ENCODE measurements around the gene NEU1. TPM values are rescaled to one million over a fixed set of nuclear protein-coding genes. Genes with fewer than 3 reads are reported as not detected.
"Not testable (repeated sequence)": the region's sequence is repeated elsewhere in the genome, so short reads cannot be mapped to it uniquely, and the experiment has no call there.

The NEU1 gene
- total and polyA plus RNA-seq, 9 donors = 23.7 to 61.1 (median 28.2) TPM

DNA sequence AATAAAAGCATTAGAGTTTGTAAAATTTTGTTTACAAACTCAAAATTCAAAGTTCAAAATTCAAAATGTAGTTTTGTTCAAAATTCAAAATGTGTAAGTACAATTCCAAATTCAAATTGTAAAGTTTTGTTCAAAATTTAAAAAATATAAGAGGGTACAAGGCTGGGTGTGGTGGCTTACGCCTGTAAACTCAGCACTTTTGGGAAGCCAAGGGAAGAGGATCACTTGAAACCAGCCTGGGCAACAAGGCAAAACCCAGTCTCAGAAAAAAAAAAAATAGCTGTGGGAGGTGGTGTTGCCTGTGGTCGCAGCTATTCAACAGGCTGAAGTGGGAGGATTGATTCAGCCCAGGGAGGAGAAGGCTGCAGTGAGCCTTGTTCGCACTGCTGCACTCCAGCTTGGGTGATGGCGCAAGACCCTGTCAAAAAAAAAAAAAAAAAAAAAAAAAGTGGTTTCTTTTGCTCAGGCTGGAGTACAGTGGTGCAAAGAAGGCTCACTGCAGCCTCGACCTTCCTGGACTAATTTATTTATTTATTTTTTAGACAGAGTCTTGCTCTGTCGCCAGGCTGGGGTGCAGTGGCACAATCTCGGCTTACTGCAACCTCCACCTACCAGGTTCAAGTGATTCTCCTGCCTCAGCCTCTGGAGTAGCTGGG is 44.7 kb upstream of the NEU1 start:
- H3K27ac ChIP-seq = no peak overlapping the region
- no peaks in the 10 kb centered on the region for H3K27me3 ChIP-seq
- H3K36me3 ChIP-seq = no peaks in the 10 kb centered on the region
- DNase-seq = peak in 2 of 5 donors; percentile 45 to 52
- peaks cover 3% of the 10 kb centered on the region for H3K4me1 ChIP-seq (ENCODE audit: insufficient read depth)
- no peaks in the 10 kb centered on the region for H3K9me3 ChIP-seq
- WGBS, 3 donors = 25 to 40% (median 37%) methylated on average over 7 of the region's 7 CpGs
- intact Hi-C loops (cut with DNase I) = loop anchor here in 3 of 4 donors (5.0 to 10.0 kb wide), 3 partner anchors 45 to 208 kb away; partner anchors contain the start of genes NELFE (in 2 of the 3) and SKIC2 (in 2 of the 3)
- no peak overlapping the region for H3K4me3 ChIP-seq
- TF ChIP-seq POLR2A (IDR thresholded peaks at IDR 0.05) (no peak), EP300 (IDR thresholded peaks at IDR 0.05) (no peak)
- TF ChIP-seq, protein P1, sequence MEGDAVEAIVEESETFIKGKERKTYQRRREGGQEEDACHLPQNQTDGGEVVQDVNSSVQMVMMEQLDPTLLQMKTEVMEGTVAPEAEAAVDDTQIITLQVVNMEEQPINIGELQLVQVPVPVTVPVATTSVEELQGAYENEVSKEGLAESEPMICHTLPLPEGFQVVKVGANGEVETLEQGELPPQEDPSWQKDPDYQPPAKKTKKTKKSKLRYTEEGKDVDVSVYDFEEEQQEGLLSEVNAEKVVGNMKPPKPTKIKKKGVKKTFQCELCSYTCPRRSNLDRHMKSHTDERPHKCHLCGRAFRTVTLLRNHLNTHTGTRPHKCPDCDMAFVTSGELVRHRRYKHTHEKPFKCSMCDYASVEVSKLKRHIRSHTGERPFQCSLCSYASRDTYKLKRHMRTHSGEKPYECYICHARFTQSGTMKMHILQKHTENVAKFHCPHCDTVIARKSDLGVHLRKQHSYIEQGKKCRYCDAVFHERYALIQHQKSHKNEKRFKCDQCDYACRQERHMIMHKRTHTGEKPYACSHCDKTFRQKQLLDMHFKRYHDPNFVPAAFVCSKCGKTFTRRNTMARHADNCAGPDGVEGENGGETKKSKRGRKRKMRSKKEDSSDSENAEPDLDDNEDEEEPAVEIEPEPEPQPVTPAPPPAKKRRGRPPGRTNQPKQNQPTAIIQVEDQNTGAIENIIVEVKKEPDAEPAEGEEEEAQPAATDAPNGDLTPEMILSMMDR (IDR thresholded peaks at IDR 0.05) = no peak

DNA sequence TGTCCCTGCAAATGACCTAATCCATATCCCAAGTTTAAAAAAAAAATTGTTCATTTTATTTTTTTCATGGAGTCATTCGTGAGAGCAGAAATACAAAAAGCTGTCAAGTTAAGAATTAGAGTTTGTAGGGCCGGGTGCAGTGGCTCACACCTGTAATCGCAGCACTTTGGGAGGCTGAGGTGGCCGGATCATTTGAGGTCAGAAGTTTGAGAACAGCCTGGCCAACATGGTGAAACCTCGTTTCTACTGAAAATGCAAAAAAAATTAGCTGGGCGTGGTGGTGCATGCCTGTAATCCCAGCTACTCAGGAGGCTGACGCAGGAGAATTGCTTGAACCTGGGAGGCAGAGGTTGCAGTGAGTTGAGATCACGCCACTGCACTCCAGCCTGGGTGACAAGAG is 44.1 kb upstream of the NEU1 start:
- not testable (repeated sequence) for H3K27me3 ChIP-seq; H3K36me3 ChIP-seq; H3K4me3 ChIP-seq; H3K27ac ChIP-seq; H3K4me1 ChIP-seq (ENCODE audit: insufficient read depth); H3K9me3 ChIP-seq
- intact Hi-C loops (cut with DNase I) = loop anchor here in 3 of 4 donors (5.0 to 10.0 kb wide), 3 partner anchors 46 to 208 kb away; partner anchors contain the start of genes NELFE (in 2 of the 3) and SKIC2 (in 2 of the 3)
- WGBS, 3 donors = 80 to 82% (median 81%) methylated on average over 8 of the region's 8 CpGs
- DNase-seq = peak in 1 of 5 donors; percentile 12

DNA sequence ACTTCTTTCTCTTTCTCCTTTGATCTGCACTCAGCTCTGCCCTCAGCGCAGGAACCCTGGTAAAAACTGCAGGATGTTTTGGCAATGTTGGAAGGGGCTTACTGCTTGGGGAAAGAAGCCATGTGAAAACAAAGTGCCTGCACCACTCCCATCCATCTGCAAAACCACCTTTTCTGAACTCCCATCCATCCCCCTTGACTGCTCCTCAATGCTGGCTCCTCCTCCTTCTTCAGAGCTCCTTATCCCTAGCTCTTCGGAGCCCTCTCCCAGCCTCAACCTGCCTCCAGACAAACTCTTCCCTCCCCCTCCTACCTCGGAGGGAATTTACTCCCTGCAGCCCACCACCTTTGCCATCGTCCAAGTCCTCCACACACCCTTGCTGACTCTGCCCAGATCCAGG is 43.5 kb upstream of the NEU1 start:
- intact Hi-C loops (cut with DNase I) = loop anchor here in 3 of 4 donors (5.0 to 10.0 kb wide), 3 partner anchors 46 to 209 kb away; partner anchors contain the start of genes NELFE (in 2 of the 3) and SKIC2 (in 2 of the 3)
- Histone ChIP-seq H3K36me3 (no peaks in the 10 kb centered on the region), H3K4me3 (no peak overlapping the region), H3K27me3 (no peaks in the 10 kb centered on the region), H3K27ac (no peak overlapping the region), H3K4me1 (ENCODE audit: insufficient read depth) (peaks cover 3% of the 10 kb centered on the region), H3K9me3 (no peaks in the 10 kb centered on the region)
- DNase-seq = peak in 1 of 5 donors; percentile 15
- TF ChIP-seq, protein P1 (IDR thresholded peaks at IDR 0.05) = no peak
- TF ChIP-seq POLR2A (IDR thresholded peaks at IDR 0.05) (no peak), EP300 (IDR thresholded peaks at IDR 0.05) (no peak)
- 25 to 32% (median 29%) methylated on average over 4 of the region's 4 CpGs for WGBS, 3 donors

DNA sequence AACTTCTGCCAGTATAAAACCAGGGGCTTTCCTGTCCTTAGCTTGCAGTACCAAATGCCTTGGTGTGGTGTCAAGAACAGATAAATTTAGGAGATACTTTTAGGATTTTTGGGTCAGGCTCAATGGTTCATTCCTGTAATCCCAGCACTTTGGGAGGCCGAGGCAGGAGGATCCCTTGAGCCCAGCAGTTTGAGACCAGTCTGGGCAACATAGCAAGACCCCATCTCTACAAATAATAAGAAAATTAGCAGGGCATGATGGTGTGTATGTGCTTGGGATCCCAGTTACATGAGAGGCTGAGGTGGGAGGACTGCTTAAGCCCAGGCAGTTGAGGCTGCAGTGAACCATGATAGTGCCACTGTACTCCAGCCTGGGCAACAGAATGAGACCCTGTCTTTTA is 42.4 kb upstream of the NEU1 start:
- Histone ChIP-seq H3K27me3 (no peaks in the 10 kb centered on the region), H3K36me3 (no peaks in the 10 kb centered on the region), H3K4me1 (ENCODE audit: insufficient read depth) (peaks cover 6% of the 10 kb centered on the region), H3K27ac (no peak overlapping the region), H3K9me3 (no peaks in the 10 kb centered on the region), H3K4me3 (no peak overlapping the region)
- 83 to 97% (median 91%) methylated on average over 1 of the region's 1 CpG for WGBS, 3 donors
- no peak for DNase-seq
- TF ChIP-seq EP300 (IDR thresholded peaks at IDR 0.05) (no peak), POLR2A (IDR thresholded peaks at IDR 0.05) (no peak)
- TF ChIP-seq, protein P1 (IDR thresholded peaks at IDR 0.05) = no peak
- intact Hi-C loops (cut with DNase I) = loop anchor here in 3 of 4 donors (5.0 to 10.0 kb wide), 3 partner anchors 47 to 210 kb away; partner anchors contain the start of genes NELFE (in 2 of the 3) and SKIC2 (in 2 of the 3)

DNA sequence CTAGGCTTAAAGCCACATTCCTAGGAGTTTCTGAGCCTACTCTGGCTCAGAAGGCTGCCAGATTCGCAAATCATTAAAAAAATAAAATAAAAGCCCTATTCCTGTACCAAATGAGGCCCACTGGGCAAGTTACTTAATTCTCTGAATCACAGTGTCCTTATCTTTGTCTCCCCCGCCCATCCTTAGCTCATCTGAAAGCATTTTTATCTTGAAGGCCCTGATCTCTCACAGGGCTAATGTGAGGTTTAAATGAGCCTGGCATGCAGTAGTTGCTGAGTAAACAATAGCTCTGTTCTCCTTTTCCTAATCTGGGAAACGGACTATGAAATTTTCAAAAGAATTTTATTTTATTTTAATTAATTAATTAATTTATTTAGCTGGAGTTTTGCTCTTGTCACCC is 41.3 kb upstream of the NEU1 start:
- peaks cover 6% of the 10 kb centered on the region for H3K4me1 ChIP-seq (ENCODE audit: insufficient read depth)
- TF ChIP-seq POLR2A (IDR thresholded peaks at IDR 0.05) (no peak), EP300 (IDR thresholded peaks at IDR 0.05) (no peak)
- TF ChIP-seq, protein P1 (IDR thresholded peaks at IDR 0.05) = no peak
- no peaks in the 10 kb centered on the region for H3K36me3 ChIP-seq
- H3K4me3 ChIP-seq = no peak overlapping the region
- no peaks in the 10 kb centered on the region for H3K9me3 ChIP-seq
- H3K27ac ChIP-seq = peak overlapping the region in 1 of 2 donors; percentile 66
- 17 to 27% (median 22%) methylated on average over 3 of the region's 3 CpGs for WGBS, 3 donors
- intact Hi-C loops (cut with DNase I) = loop anchor here in 3 of 4 donors (10.0 kb wide), 2 partner anchors 51 to 211 kb away; partner anchors contain the start of genes NELFE (in 2 of the 3) and SKIC2 (in 2 of the 3)
- DNase-seq = no peak
- H3K27me3 ChIP-seq = no peaks in the 10 kb centered on the region

Measured in ovary (tissue), 9 donors.